CD4-positive, alpha-beta T cell (primary cell): Measurements from ENCODE around the gene TMEM242. TPM values are rescaled to one million over a fixed set of nuclear protein-coding genes. Genes with fewer than 3 reads are reported as not detected.

Experiments used
- ATAC-seq: fragments of 200-7000 bp; cut with Tn5 transposase; one replicate; pipeline ENCODE4 v1.10.0; 2022; ENCODE audit warnings: mild to moderate bottlenecking; ENCODE audit not compliant: poor library complexity
- CTCF ChIA-PET: fragments of 350-600 bp; sonication (Branson Sonifier 250); formaldehyde crosslinking; loops from one replicate; lab custom pipeline; 2021; ENCODE audit warnings: antibody characterized with exemption, inconsistent platforms; lab: Charles Lee
- POLR2A ChIA-PET: fragments of 350-600 bp; sonication (Branson Sonifier 250); formaldehyde crosslinking; loops from one replicate; lab custom pipeline; 2021; ENCODE audit warnings: antibody characterized with exemption, inconsistent platforms; lab: Charles Lee
- DNase-seq, 14 experiments: peaks; one replicate each; pipeline ENCODE4 v3.0.0-alpha.2; 2013 to 2020; ENCODE audit warnings: mixed read lengths in 2 of 14
- H3K27ac ChIP-seq, 2 donors: one replicate each; pipeline versions ENCODE4 v1.5.1 to v1.7.0; 2013; ENCODE audit warnings: low read length in 2 of 2, low read depth in 1 of 2, mild to moderate bottlenecking in 1 of 2
- H3K27me3 ChIP-seq, 2 experiments: 1 replicate in 1 of 2; 2 replicates in 1 of 2; pipeline versions ENCODE4 v1.6.1 to v1.7.0; 2013; ENCODE audit warnings: low read length in 2 of 2, control low read depth in 1 of 2, mild to moderate bottlenecking in 1 of 2, moderate library complexity in 1 of 2; ENCODE audit not compliant: insufficient read depth in 2 of 2, control insufficient read depth in 1 of 2
- H3K36me3 ChIP-seq: one replicate; pipeline ENCODE4 v1.6.1; 2013; ENCODE audit warnings: low read length, control low read depth; ENCODE audit not compliant: insufficient read depth
- H3K4me1 ChIP-seq: one replicate; pipeline ENCODE4 v1.6.1; 2013; ENCODE audit warnings: low read length, control low read depth; ENCODE audit not compliant: insufficient read depth
- H3K4me3 ChIP-seq: one replicate; pipeline ENCODE4 v1.5.1; 2013; ENCODE audit warnings: mild to moderate bottlenecking, low read length, moderate library complexity
- H3K9me3 ChIP-seq, 2 experiments: 1 replicate in 1 of 2; 2 replicates in 1 of 2; pipeline versions ENCODE4 v1.6.1 to v1.7.0; 2013; ENCODE audit warnings: low read length in 2 of 2, mild to moderate bottlenecking in 2 of 2, control low read depth in 1 of 2, moderate library complexity in 1 of 2; ENCODE audit not compliant: control insufficient read depth in 1 of 2, insufficient read depth in 1 of 2
- H3K27ac Mint-ChIP-seq: one replicate; pipeline ENCODE4 v1.8.0; 2020; ENCODE audit warnings: mixed read lengths
- H3K27me3 Mint-ChIP-seq: one replicate; pipeline ENCODE4 v1.8.0; 2021; ENCODE audit warnings: mixed read lengths
- H3K36me3 Mint-ChIP-seq: one replicate; pipeline ENCODE4 v1.8.0; 2021; ENCODE audit warnings: low read depth, mixed read lengths
- H3K4me1 Mint-ChIP-seq: one replicate; pipeline ENCODE4 v1.8.0; 2021; ENCODE audit warnings: low read depth, mixed read lengths
- H3K4me3 Mint-ChIP-seq: one replicate; pipeline ENCODE4 v1.8.0; 2020; ENCODE audit warnings: mild to moderate bottlenecking, mixed read lengths
- H3K9me3 Mint-ChIP-seq: one replicate; pipeline ENCODE4 v1.8.0; 2020; ENCODE audit warnings: mixed read lengths
- intact Hi-C, 2 experiments: fragments of 100-400 bp; cut with DNase I in 1 of 2; cut with micrococcal nuclease in 1 of 2; formaldehyde crosslinking; loops; one replicate each; pipeline versions ENCODE4 v1.15.1 to v1.9.0; 2023 to 2025; cut with DNase I, micrococcal nuclease
- total RNA-seq, 174 experiments: library from RNA in 2 of 174; stranded (reverse) in 2 of 174; gene quantifications; one replicate each; pipeline ENCODE4 v1.2.3 and lab custom pipeline; 2021 to 2026
- TF ChIP-seq, protein P1 (sequence below): fragments of 200-600 bp; IDR thresholded peaks from one replicate; pipeline ENCODE4 v1.8.0; 2022; ENCODE audit warnings: antibody characterized with exemption, mild to moderate bottlenecking

The TMEM242 gene
- total RNA-seq, 2 experiments from 2014 or later: 13.6 to 15.6 TPM

DNA sequence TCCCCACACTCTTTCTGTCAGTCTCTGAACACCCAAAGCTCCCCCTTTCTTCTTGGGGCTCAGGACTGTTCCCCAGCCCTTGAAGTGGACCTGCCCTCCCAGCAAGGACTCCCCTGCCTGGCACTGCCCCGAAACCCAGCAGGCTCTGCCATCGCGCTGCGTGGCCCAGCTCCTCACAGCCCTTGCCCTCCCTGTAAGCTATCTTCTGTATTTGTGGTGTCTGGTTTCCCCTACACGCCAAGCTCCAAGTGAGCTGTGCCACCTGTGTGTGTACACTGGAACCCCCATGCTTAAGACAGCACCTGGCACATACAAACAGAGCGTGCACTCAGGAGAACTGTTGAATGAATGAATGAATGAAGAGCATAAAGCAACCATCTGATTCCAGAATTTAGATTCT, 57.7 kb downstream of the TMEM242 start:
- peaks cover 0 to 7% of the 10 kb centered on the region in 2 experiments for H3K9me3 ChIP-seq
- H3K27me3 ChIP-seq: no peaks in the 10 kb centered on the region
- Mint-ChIP-seq H3K4me1 (no peaks in the 10 kb centered on the region), H3K27ac (no peak overlapping the region), H3K27me3 (no peaks in the 10 kb centered on the region), H3K36me3 (no peaks in the 10 kb centered on the region), H3K9me3 (peaks cover 7% of the 10 kb centered on the region), H3K4me3 (no peak overlapping the region)
- TF ChIP-seq, protein P1, sequence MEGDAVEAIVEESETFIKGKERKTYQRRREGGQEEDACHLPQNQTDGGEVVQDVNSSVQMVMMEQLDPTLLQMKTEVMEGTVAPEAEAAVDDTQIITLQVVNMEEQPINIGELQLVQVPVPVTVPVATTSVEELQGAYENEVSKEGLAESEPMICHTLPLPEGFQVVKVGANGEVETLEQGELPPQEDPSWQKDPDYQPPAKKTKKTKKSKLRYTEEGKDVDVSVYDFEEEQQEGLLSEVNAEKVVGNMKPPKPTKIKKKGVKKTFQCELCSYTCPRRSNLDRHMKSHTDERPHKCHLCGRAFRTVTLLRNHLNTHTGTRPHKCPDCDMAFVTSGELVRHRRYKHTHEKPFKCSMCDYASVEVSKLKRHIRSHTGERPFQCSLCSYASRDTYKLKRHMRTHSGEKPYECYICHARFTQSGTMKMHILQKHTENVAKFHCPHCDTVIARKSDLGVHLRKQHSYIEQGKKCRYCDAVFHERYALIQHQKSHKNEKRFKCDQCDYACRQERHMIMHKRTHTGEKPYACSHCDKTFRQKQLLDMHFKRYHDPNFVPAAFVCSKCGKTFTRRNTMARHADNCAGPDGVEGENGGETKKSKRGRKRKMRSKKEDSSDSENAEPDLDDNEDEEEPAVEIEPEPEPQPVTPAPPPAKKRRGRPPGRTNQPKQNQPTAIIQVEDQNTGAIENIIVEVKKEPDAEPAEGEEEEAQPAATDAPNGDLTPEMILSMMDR: no peak
- CTCF ChIA-PET: no interaction called here
- POLR2A ChIA-PET: no interaction called here
- no peaks in the 10 kb centered on the region for H3K36me3 ChIP-seq
- no peak overlapping the region for H3K27ac ChIP-seq
- intact Hi-C loops: no loop called here
- H3K4me1 ChIP-seq: no peaks in the 10 kb centered on the region
- no peak overlapping the region for H3K4me3 ChIP-seq
- no peak for DNase-seq
- ATAC-seq: no peak

DNA sequence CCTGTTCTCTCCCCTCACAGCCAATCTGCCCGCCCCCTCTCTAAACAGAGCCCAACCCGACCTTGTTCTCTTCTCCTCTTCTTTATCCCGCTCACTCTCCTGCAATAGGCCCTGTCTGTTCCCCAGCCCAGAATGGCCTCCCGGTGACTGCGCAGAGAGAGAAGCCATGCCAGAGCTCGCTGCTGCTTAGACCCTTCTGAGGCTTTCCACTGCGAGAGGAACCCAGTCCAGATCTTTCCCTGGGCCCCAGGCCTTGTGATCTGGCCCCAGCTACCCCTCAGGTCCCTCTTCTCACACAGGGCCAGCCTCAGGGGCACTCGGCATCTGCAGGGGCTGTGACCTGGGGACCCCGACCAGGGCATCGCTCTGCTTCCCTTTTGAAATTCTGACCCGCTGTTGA, 58.1 kb downstream of the TMEM242 start:
- H3K27me3 ChIP-seq: no peaks in the 10 kb centered on the region
- no peak overlapping the region for H3K4me3 ChIP-seq
- ATAC-seq: no peak
- DNase-seq: no peak
- Mint-ChIP-seq H3K27me3 (no peaks in the 10 kb centered on the region), H3K27ac (no peak overlapping the region), H3K9me3 (peaks cover 3% of the 10 kb centered on the region), H3K4me1 (no peaks in the 10 kb centered on the region), H3K36me3 (no peaks in the 10 kb centered on the region), H3K4me3 (no peak overlapping the region)
- no peaks in the 10 kb centered on the region for H3K36me3 ChIP-seq
- TF ChIP-seq, protein P1: no peak
- CTCF ChIA-PET: no interaction called here
- intact Hi-C loops: no loop called here
- POLR2A ChIA-PET: no interaction called here
- H3K27ac ChIP-seq: no peak overlapping the region
- H3K9me3 ChIP-seq: peaks cover 0 to 4% of the 10 kb centered on the region in 2 experiments
- no peaks in the 10 kb centered on the region for H3K4me1 ChIP-seq

DNA sequence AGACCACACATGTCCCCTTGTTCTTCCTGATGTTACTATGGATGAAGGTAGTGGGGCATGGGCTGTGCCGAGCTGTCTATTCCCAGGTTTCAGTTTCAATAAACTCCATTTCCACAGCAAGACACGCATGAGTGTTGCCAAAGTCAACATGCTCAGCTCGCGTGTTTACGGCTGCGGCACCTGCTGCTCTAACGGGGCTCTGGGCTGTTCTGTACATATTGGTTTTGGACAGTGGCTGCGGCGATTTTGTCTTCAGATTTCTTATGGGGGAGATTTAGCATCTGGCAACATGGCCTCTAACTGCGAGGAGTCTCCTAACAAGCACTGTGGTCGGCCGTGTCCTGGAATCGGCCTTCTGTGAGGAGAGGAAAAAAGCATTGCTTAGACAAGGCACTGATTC, 58.6 kb downstream of the TMEM242 start:
- Mint-ChIP-seq H3K36me3 (no peaks in the 10 kb centered on the region), H3K4me1 (no peaks in the 10 kb centered on the region), H3K4me3 (no peak overlapping the region), H3K9me3 (no peaks in the 10 kb centered on the region), H3K27ac (no peak overlapping the region), H3K27me3 (no peaks in the 10 kb centered on the region)
- intact Hi-C loops: no loop called here
- ChIA-PET POLR2A (no interaction called here), CTCF (no interaction called here)
- ATAC-seq (no peak), DNase-seq (no peak)
- H3K9me3 ChIP-seq: no peaks in the 10 kb centered on the region
- H3K27me3 ChIP-seq: no peaks in the 10 kb centered on the region
- H3K4me1 ChIP-seq: peaks cover 2% of the 10 kb centered on the region
- H3K36me3 ChIP-seq: no peaks in the 10 kb centered on the region
- no peak overlapping the region for H3K4me3 ChIP-seq
- H3K27ac ChIP-seq: no peak overlapping the region
- TF ChIP-seq, protein P1: no peak
